IPS-18a (cell line): ENCODE results near the gene TMEM271.

Source experiments
- H3K27ac ChIP-seq: one replicate; pipeline ENCODE4 v1.5.1; 2013; ENCODE audit warnings: low read length
- H3K27me3 ChIP-seq: one replicate; pipeline ENCODE4 v1.6.1; 2013; ENCODE audit warnings: mild to moderate bottlenecking, low read length; ENCODE audit not compliant: control insufficient read depth, insufficient read depth
- H3K36me3 ChIP-seq: one replicate; pipeline ENCODE4 v1.6.1; 2013; ENCODE audit warnings: low read depth, low read length; ENCODE audit not compliant: control insufficient read depth
- H3K4me1 ChIP-seq: one replicate; pipeline ENCODE4 v1.6.1; 2013; ENCODE audit warnings: low read depth, low read length; ENCODE audit not compliant: control insufficient read depth
- H3K4me3 ChIP-seq: one replicate; pipeline ENCODE4 v1.5.1; 2013; ENCODE audit warnings: low read length
- H3K9ac ChIP-seq: one replicate; pipeline ENCODE4 v1.6.1; 2013; ENCODE audit warnings: mild to moderate bottlenecking, low read length, moderate library complexity
- H3K9me3 ChIP-seq: one replicate; pipeline ENCODE4 v1.6.1; 2013; ENCODE audit warnings: low read depth, low read length; ENCODE audit not compliant: control insufficient read depth

The TMEM271 gene

DNA sequence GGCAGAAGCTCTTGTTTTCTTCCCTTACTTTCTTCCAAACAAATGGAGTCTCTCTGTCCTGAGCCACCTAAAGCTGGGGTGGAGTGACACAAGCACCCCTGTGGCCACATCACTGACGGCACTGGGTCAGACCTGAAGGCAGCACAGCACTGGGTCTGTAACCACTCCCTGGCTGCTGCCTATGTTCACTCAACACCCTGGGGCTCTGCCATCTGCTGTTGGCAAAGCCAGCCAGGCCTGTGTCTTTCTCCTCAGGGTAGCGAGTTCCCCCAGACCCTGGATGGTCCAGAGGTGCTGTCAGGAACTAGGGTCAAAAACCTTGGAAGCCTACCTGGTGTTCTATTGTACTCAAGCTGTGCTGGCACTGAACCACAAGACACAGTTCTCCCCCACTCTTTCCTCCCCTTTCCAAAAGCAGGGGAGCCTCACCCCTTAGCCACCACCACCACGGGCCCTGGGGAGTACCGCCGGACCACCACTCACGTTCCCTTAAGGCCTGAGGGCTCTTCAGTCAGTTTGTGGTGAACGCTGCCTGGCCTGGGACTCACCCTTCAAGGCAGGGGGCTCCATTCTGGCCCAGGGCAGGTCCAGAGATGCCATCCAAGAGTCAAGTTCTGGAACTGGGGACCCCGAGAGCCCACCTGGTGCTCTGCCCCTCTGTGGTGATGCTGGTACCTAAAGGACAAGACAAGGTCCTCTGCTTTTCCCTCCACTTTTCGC, 31.5 kb downstream of the TMEM271 start:
- Histone ChIP-seq H3K27me3 (no peaks in the 10 kb centered on the region), H3K27ac (no peak overlapping the region), H3K4me3 (no peak overlapping the region), H3K9ac (no peak overlapping the region), H3K9me3 (no peaks in the 10 kb centered on the region), H3K4me1 (no peaks in the 10 kb centered on the region), H3K36me3 (no peaks in the 10 kb centered on the region)

DNA sequence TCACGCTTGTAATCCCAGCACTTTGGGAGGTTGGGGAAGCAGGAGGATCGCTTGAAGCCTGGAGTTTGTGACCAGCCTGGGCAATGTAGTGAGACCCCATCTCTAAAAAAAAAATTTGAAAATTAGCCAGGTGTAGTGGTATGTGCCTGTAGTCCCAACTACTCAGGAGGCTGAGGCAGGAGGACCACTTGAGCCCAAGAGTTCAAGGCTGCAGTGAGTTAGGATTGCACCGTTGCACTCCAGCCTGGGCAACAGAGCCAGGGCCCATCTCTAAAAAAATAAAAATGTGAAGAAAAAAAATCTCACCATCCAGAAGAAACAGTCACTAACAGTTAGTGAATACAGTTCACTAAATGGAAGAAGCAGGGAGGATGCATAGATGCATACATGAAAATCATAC, 34.8 kb downstream of the TMEM271 start:
- Histone ChIP-seq H3K27ac (no peak overlapping the region), H3K9ac (no peak overlapping the region), H3K9me3 (no peaks in the 10 kb centered on the region), H3K4me3 (no peak overlapping the region), H3K36me3 (no peaks in the 10 kb centered on the region), H3K27me3 (no peaks in the 10 kb centered on the region), H3K4me1 (no peaks in the 10 kb centered on the region)

DNA sequence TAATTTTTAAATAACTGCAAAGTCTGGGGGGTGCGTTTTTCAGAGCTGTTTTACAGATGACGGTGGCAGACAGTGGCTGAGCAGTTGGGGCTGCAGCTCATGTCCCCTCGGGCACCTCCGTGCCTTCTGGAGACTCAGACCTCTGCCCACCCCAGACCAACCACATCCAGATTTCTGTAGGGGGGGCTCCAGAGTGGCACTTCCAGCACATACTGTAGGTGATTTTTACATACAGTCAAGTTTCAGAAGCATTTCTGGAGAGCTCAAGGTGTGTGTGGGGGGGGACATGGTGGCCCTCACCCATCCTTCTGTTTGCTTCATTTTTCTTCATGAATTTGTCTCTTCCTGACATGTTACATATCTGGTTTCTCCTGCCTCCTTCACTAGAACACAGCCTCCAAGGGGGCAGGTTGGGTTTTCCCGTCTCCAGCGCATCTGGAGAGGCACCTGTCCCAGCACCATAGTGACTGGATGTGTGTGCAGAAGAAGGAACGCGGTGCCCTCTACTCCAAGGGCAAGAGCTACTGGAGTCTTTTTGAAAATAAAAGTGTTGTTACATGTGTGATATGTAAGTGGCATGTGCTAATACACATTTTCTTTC, 37.5 kb downstream of the TMEM271 start:
- Histone ChIP-seq H3K27me3 (no peaks in the 10 kb centered on the region), H3K27ac (no peak overlapping the region), H3K9me3 (no peaks in the 10 kb centered on the region), H3K9ac (no peak overlapping the region), H3K36me3 (peaks cover 2% of the 10 kb centered on the region), H3K4me3 (no peak overlapping the region), H3K4me1 (no peaks in the 10 kb centered on the region)

GRCh38 chr4:537436-538264, 38.4 kb downstream of the TMEM271 start:
- no peaks in the 10 kb centered on the region for H3K27me3 ChIP-seq
- peaks cover 6% of the 10 kb centered on the region for H3K36me3 ChIP-seq
- no peaks in the 10 kb centered on the region for H3K4me1 ChIP-seq
- no peak overlapping the region for H3K9ac ChIP-seq
- H3K9me3 ChIP-seq, result no peaks in the 10 kb centered on the region
- H3K27ac ChIP-seq, result no peak overlapping the region
- no peak overlapping the region for H3K4me3 ChIP-seq

DNA sequence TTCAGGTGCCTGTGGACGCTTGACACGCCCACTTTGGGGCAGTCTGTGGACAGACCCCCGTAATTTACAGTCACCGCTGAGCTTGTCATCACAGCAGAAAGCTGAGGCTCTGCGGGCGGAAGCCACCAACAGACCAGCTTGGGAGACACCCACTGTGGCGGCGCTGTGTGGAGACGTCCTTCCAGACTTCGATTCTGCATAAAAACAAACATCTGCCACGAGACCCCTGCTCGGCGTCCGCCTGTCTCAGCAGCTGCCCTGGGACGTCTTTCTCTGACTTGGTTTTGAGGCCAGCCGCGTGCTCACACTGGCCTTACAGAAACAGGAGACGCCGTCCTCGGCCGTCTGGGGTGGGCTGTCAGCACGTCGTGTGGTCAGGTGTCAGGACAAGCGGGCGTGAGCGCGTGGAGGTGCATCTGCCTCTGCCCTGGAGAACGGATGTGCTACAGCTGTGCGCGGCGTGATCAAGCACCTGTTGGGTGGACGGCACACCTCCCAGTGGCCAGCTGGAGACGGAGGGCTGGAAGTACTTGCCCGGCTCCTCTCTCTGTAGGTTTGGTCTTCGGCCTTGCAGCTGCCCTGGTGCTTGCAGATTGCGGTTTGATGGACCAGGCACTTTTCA, 39.6 kb downstream of the TMEM271 start:
- peaks cover 11% of the 10 kb centered on the region for H3K36me3 ChIP-seq

GRCh38 chr4:535924-536281, 40.2 kb downstream of the TMEM271 start:
- H3K4me1 ChIP-seq, result no peaks in the 10 kb centered on the region
- H3K36me3 ChIP-seq, result peaks cover 11% of the 10 kb centered on the region
- no peaks in the 10 kb centered on the region for H3K9me3 ChIP-seq
- H3K27ac ChIP-seq, result no peak overlapping the region
- no peak overlapping the region for H3K9ac ChIP-seq
- H3K4me3 ChIP-seq, result no peak overlapping the region
- no peaks in the 10 kb centered on the region for H3K27me3 ChIP-seq

More for the DNA sequence above, 39.6 kb downstream of the TMEM271 start:
- Histone ChIP-seq H3K9me3 (no peaks in the 10 kb centered on the region), H3K4me1 (no peaks in the 10 kb centered on the region), H3K4me3 (no peak overlapping the region), H3K9ac (no peak overlapping the region), H3K27me3 (no peaks in the 10 kb centered on the region), H3K27ac (no peak overlapping the region)

DNA sequence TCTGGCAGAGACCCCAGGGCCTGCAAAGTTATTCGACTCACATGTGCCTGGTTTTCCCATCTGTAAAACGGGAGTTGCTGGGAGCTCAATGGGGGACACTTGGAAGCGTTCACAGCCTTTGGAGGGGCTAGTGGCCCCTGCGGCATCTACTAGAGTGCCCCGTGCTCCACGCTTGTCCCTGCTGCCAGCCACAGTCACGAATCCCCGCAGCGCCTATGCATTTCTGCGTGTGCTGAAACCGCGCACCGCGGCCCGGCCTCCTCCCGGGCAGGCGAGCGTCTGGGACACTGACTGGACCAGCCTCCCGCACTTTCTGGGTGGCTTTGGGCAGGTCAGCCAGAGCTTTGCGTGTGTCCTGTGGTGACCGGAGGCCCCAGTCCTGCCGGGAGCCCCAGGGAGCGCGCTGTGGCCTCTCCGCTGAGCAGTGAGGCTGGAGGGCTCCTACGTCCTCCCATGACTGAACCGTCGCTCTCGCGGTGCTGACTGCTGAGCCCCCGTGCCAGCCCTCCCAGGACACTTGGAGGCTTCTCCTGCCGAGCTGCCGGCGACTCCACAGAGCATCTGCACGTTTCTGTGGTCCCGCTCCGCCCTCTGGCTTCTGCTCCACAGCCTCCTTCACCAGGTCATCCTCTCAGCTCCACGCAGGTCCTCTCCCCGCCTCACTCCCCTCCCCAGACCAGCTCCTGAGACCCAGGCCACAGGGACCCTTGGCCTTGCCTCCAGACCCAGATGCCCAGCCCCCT, 40.7 kb downstream of the TMEM271 start:
- H3K27ac ChIP-seq, result no peak overlapping the region
- no peaks in the 10 kb centered on the region for H3K27me3 ChIP-seq
- H3K4me3 ChIP-seq, result no peak overlapping the region
- no peak overlapping the region for H3K9ac ChIP-seq
- no peaks in the 10 kb centered on the region for H3K4me1 ChIP-seq
- H3K9me3 ChIP-seq, result no peaks in the 10 kb centered on the region
- H3K36me3 ChIP-seq, result peaks cover 17% of the 10 kb centered on the region

- peaks cover 20% of the 10 kb centered on the region for H3K36me3 ChIP-seq
- H3K9me3 ChIP-seq, result no peaks in the 10 kb centered on the region
- H3K4me3 ChIP-seq, result no peak overlapping the region
- H3K9ac ChIP-seq, result no peak overlapping the region
- no peak overlapping the region for H3K27ac ChIP-seq
- H3K4me1 ChIP-seq, result no peaks in the 10 kb centered on the region
- no peaks in the 10 kb centered on the region for H3K27me3 ChIP-seq
These were observed 41.4 kb downstream of the TMEM271 start for GRCh38 chr4:534576-535151.

- H3K9ac ChIP-seq, result no peak overlapping the region
- H3K36me3 ChIP-seq, result peaks cover 20% of the 10 kb centered on the region
- no peaks in the 10 kb centered on the region for H3K27me3 ChIP-seq
- H3K27ac ChIP-seq, result no peak overlapping the region
- H3K4me3 ChIP-seq, result no peak overlapping the region
- H3K4me1 ChIP-seq, result no peaks in the 10 kb centered on the region
- no peaks in the 10 kb centered on the region for H3K9me3 ChIP-seq
These were observed 42.0 kb downstream of the TMEM271 start for GRCh38 chr4:534101-534575.

DNA sequence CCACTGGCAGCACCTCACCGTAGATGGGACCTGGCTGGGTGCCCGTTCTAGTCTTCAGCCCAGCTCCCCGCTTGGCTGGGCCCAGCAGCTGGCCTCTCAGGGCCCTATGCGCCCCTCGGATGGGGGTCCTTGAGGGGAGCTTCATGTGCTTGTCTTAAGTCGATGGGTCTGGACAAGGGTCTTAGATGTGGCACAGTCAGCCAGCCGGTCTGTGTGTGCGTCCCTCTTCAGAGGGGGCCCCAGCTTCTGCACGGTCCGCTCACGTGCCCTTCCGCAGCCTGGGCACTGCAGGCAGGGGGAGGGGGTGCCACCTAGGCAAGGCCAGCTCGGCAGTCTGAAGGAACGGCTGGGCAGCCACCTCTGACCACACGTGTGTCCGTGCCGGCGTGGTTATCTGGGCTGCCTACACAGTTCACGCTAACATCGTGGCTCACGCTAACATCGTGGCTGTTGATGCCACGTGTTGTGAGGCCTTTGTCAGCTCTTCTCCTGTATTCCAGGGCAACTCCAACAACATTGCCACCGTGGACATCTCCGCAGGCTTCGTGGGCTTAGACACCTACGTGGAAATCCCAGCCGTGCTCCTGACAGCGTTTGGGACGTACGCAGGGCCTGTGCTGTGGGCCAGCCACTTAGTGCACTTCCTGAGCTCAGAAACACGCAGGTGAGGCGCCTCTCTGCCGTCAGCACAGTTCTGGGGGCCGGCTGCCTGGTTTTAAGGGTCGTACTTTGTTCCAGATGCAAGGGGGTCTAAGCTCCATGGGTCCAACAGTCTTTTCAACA, 42.6 kb downstream of the TMEM271 start:
- H3K4me1 ChIP-seq, result no peaks in the 10 kb centered on the region
- H3K27ac ChIP-seq, result no peak overlapping the region
- H3K27me3 ChIP-seq, result no peaks in the 10 kb centered on the region
- no peaks in the 10 kb centered on the region for H3K9me3 ChIP-seq
- H3K4me3 ChIP-seq, result no peak overlapping the region
- H3K9ac ChIP-seq, result no peak overlapping the region
- H3K36me3 ChIP-seq, result peaks cover 26% of the 10 kb centered on the region
